ENCODE measurements around the gene CPNE7. TPM values are rescaled to one million over a fixed set of nuclear protein-coding genes. Genes with fewer than 3 reads are reported as not detected.

Gene CPNE7
- polyA plus RNA-seq, 1 donor from 2014 or later: 0.15 TPM

- Histone ChIP-seq H3K9ac (ENCODE audit: low read length) (no peak overlapping the region), H3K27ac (ENCODE audit: low read length) (no peak overlapping the region), H3K36me3 (ENCODE audit: insufficient read depth, low read length) (no peaks in the 10 kb centered on the region)
These were observed 37.3 kb upstream of the CPNE7 start for GRCh38 chr16:89538286-89538685.

GRCh38 chr16:89540557-89540956 lies 35.0 kb upstream of the CPNE7 start:
- no peak overlapping the region for H2AFZ ChIP-seq (ENCODE audit: low read depth, low read length)
- H3K9me2 ChIP-seq (ENCODE audit: insufficient read depth, low read length): no peaks in the 10 kb centered on the region
- no peaks in the 10 kb centered on the region for H4K20me1 ChIP-seq (ENCODE audit: insufficient read depth)
- H3K27ac ChIP-seq (ENCODE audit: low read length): no peak overlapping the region
- H3F3A ChIP-seq (ENCODE audit: insufficient read depth, low read length, poor library complexity, severe bottlenecking): no peaks in the 10 kb centered on the region
- no peak overlapping the region for H3K9ac ChIP-seq (ENCODE audit: low read length)
- H3K79me2 ChIP-seq (replicated peaks; ENCODE audit: insufficient read depth, low read length): no peaks in the 10 kb centered on the region
- no peak overlapping the region for H3K4me2 ChIP-seq (ENCODE audit: low read length)
- no peaks in the 10 kb centered on the region for H3K36me3 ChIP-seq (ENCODE audit: insufficient read depth, low read length)
- no peaks in the 10 kb centered on the region for H3K27me3 ChIP-seq (ENCODE audit: insufficient read depth, low read depth, low read length)
- no peaks in the 10 kb centered on the region for H3K9me3 ChIP-seq (ENCODE audit: low read length)
- H3K4me3 ChIP-seq (ENCODE audit: low read length): no peak overlapping the region
- TF ChIP-seq SMC3 (conservative IDR thresholded peaks at IDR 0.05; ENCODE audit: poor library complexity) (no peak), CTCF (IDR thresholded peaks at IDR 0.05; ENCODE audit: poor library complexity, severe bottlenecking) (no peak), EZH2 (IDR thresholded peaks at IDR 0.05; ENCODE audit: borderline replicate concordance, insufficient read depth, low read length, poor library complexity, severe bottlenecking) (no peak), POLR2AphosphoS5 (IDR thresholded peaks at IDR 0.05) (no peak), EP300 (conservative IDR thresholded peaks at IDR 0.05; ENCODE audit: poor library complexity, severe bottlenecking) (no peak), TAF1 (IDR thresholded peaks at IDR 0.05; ENCODE audit: low read depth) (no peak), MXI1 (conservative IDR thresholded peaks at IDR 0.05; ENCODE audit: poor library complexity, severe bottlenecking) (no peak), RAD21 (conservative IDR thresholded peaks at IDR 0.05) (no peak)

More at GRCh38 chr16:89538286-89538685, 37.3 kb upstream of the CPNE7 start:
- Histone ChIP-seq H3F3A (ENCODE audit: insufficient read depth, low read length, poor library complexity, severe bottlenecking) (no peaks in the 10 kb centered on the region), H3K9me2 (ENCODE audit: insufficient read depth, low read length) (no peaks in the 10 kb centered on the region), H3K79me2 (replicated peaks; ENCODE audit: insufficient read depth, low read length) (no peaks in the 10 kb centered on the region), H3K27me3 (ENCODE audit: insufficient read depth, low read depth, low read length) (no peaks in the 10 kb centered on the region), H3K9me3 (ENCODE audit: low read length) (no peaks in the 10 kb centered on the region), H3K4me3 (ENCODE audit: low read length) (no peak overlapping the region), H3K4me2 (ENCODE audit: low read length) (no peak overlapping the region), H4K20me1 (ENCODE audit: insufficient read depth) (no peaks in the 10 kb centered on the region), H2AFZ (ENCODE audit: low read depth, low read length) (no peak overlapping the region)
- TF ChIP-seq RAD21 (conservative IDR thresholded peaks at IDR 0.05) (no peak), REST (IDR thresholded peaks at IDR 0.05; ENCODE audit: borderline replicate concordance) (no peak), SMC3 (conservative IDR thresholded peaks at IDR 0.05; ENCODE audit: poor library complexity) (no peak), CTCF (IDR thresholded peaks at IDR 0.05; ENCODE audit: poor library complexity, severe bottlenecking) (no peak), EZH2 (IDR thresholded peaks at IDR 0.05; ENCODE audit: borderline replicate concordance, insufficient read depth, low read length, poor library complexity, severe bottlenecking) (no peak)
